K562 (cell line): ENCODE results near the gene PAX5. TPM values are rescaled to one million over a fixed set of nuclear protein-coding genes. Genes with fewer than 3 reads are reported as not detected.

Experiments
- ATAC-seq: fragments of 200-7000 bp; cut with Tn5 transposase; 3 replicates; pipeline ENCODE4 v1.9.1; 2020; ENCODE audit warnings: moderate library complexity
- BruUV-seq: library from RNA; stranded (reverse); fragments of 400-500 nt; replicated peaks from 2 replicates; lab custom pipeline; 2021; lab: Mats Ljungman, UMichigan
- CTCF ChIA-PET: fragments of 300-600 bp; formaldehyde crosslinking; extraction: SDS; loops from one replicate; lab custom pipeline; 2021; ENCODE audit warnings: low intra/inter-chr PET ratio; lab: Yijun Ruan, JAX
- POLR2A ChIA-PET: fragments of 300-600, 350-650 bp; sonication (Branson Sonifier 250); formaldehyde crosslinking; extraction: SDS; loops from one replicate; lab custom pipeline; 2021; ENCODE audit warnings: antibody characterized with exemption, inconsistent platforms; lab: Yijun Ruan, JAX
- DNase-seq, 4 experiments: peaks; one replicate each; pipeline versions ENCODE4 v3.0.0 to v3.0.0-alpha.2; 2011 to 2018; ENCODE audit warnings: low spot score in 3 of 4, mixed read lengths in 3 of 4; ENCODE audit errors: extremely low read depth in 1 of 4
- FAIRE-seq: peaks from 2 replicates; lab custom pipeline; 2011; peaks lifted over from hg19 to GRCh38; lab: Jason Lieb, UNC
- H2AFZ ChIP-seq: 2 replicates; pipeline ENCODE4 v1.6.0; 2011; ENCODE audit warnings: low read depth, low read length, control low read depth, inconsistent platforms
- H3K27ac ChIP-seq: fragments of 200-600 bp; 3 replicates; pipeline ENCODE4 v1.8.0; 2011; ENCODE audit warnings: low read depth, mild to moderate bottlenecking, control low read depth, inconsistent platforms, low read length, moderate library complexity, mixed read lengths; ENCODE audit errors: extremely low read depth
- H3K27me3 ChIP-seq, 2 experiments: fragments of 300-600 bp in 1 of 2; 2 replicates in 1 of 2; 3 replicates in 1 of 2; pipeline versions ENCODE4 v1.6.0 to v1.8.0; 2011; ENCODE audit warnings: inconsistent platforms in 2 of 2, low read length in 2 of 2, mild to moderate bottlenecking in 1 of 2, mixed read lengths in 1 of 2, moderate library complexity in 1 of 2; ENCODE audit not compliant: control insufficient read depth in 2 of 2, insufficient read depth in 2 of 2
- H3K36me3 ChIP-seq: fragments of 300-600 bp; 3 replicates; pipeline ENCODE4 v1.8.0; 2011; ENCODE audit warnings: mild to moderate bottlenecking, low read length, inconsistent platforms; ENCODE audit not compliant: control insufficient read depth, insufficient read depth
- H3K4me1 ChIP-seq, 2 experiments: fragments of 200-600 bp in 1 of 2; replicated peaks in 1 of 2; 2 replicates in 1 of 2; 3 replicates in 1 of 2; pipeline versions ENCODE4 v1.5.1 to v1.8.0; 2011; ENCODE audit warnings: inconsistent platforms in 2 of 2, low read length in 2 of 2, mild to moderate bottlenecking in 1 of 2, mixed read lengths in 1 of 2, moderate library complexity in 1 of 2; ENCODE audit not compliant: control insufficient read depth in 2 of 2, insufficient read depth in 2 of 2
- H3K4me2 ChIP-seq: 2 replicates; pipeline ENCODE4 v1.6.1; 2011; ENCODE audit warnings: low read length, control low read depth, inconsistent platforms, mixed read lengths; ENCODE audit not compliant: insufficient read depth
- H3K4me3 ChIP-seq: fragments of 200-600 bp; sonication (generic), shearing (Covaris generic); 2 replicates; pipeline ENCODE4 v1.5.1; 2016; ENCODE audit warnings: control low read depth, inconsistent platforms
- H3K79me2 ChIP-seq: fragments of 200-600 bp; 3 replicates; pipeline ENCODE4 v1.8.0; 2011; ENCODE audit warnings: low read length, inconsistent platforms; ENCODE audit not compliant: control insufficient read depth, insufficient read depth
- H3K9ac ChIP-seq, 2 experiments: 2 replicates each; pipeline versions ENCODE4 v1.6.0 to v1.6.1; 2011; ENCODE audit warnings: low read depth in 2 of 2, low read length in 2 of 2, control low read depth in 1 of 2, inconsistent platforms in 1 of 2, mild to moderate bottlenecking in 1 of 2, mixed read lengths in 1 of 2; ENCODE audit not compliant: insufficient read depth in 1 of 2
- H3K9me1 ChIP-seq: one replicate; pipeline ENCODE4 v1.6.0; 2011; ENCODE audit warnings: inconsistent platforms, mild to moderate bottlenecking, low read length, moderate library complexity; ENCODE audit not compliant: control insufficient read depth, insufficient read depth
- H3K9me3 ChIP-seq: replicated peaks from 2 replicates; pipeline ENCODE4 v1.5.1; 2011; ENCODE audit warnings: low read depth, low read length, inconsistent platforms; ENCODE audit not compliant: control insufficient read depth, insufficient read depth
- H4K20me1 ChIP-seq: replicated peaks from 2 replicates; pipeline ENCODE4 v1.6.1; 2011; ENCODE audit warnings: low read length, inconsistent platforms, mixed read lengths; ENCODE audit not compliant: control insufficient read depth, insufficient read depth
- MXD1 ChIP-seq: fragments of 250-450 bp; sonication (Bioruptor Pico); IDR thresholded peaks from 2 replicates; pipeline ENCODE4 v1.8.0; 2021; ENCODE audit warnings: borderline replicate concordance, mild to moderate bottlenecking, moderate library complexity; ENCODE audit not compliant: poor library complexity, severe bottlenecking
- SP2 ChIP-seq: IDR thresholded peaks from 2 replicates; pipeline ENCODE4 v1.6.1; 2011; ENCODE audit warnings: mild to moderate bottlenecking, low read depth, low read length, moderate library complexity; ENCODE audit not compliant: poor library complexity, severe bottlenecking; ENCODE audit errors: extremely low read depth
- ZNF75A ChIP-seq: fragments of 450-650 bp; formaldehyde crosslinking; IDR thresholded peaks from 2 replicates; pipeline ENCODE4 v1.4.0; 2020; ENCODE audit warnings: mild to moderate bottlenecking
- WGBS: fragments of 100-300 bp; shearing (Covaris generic); methylation state at CpG from one replicate; pipeline ENCODE4 v1.1.6; 2016; ENCODE audit warnings: low coverage, mixed read lengths; ENCODE audit not compliant: insufficient coverage; ENCODE audit errors: missing lambda C conversion rate; 5-methylcytosine and 5-hydroxymethylcytosine counted together
- in situ Hi-C: fragments of 300-500 bp; cut with MboI; formaldehyde crosslinking; loops from 4 replicates; pipeline ENCODE4 v1.15.0; 2018; ENCODE audit warnings: inconsistent platforms, mixed read lengths
- intact Hi-C: fragments of 100-400 bp; cut with micrococcal nuclease; formaldehyde crosslinking; loops from 2 replicates; pipeline ENCODE4 v1.14.2; 2022
- polyA plus RNA-seq, 8 experiments: library from polyadenylated mRNA; depleted of rRNA in 4 of 8; stranded (reverse) in 5 of 8; unstranded in 3 of 8; fragments of >200 nt; fragmentation: Nextera tagmentation in 2 of 8; fragmentation: Illumina TruSeq in 1 of 8; extraction: Ambion mirVana in 2 of 8; extraction: Trizol in 1 of 8; gene quantifications; 2 replicates each; pipeline versions ENCODE4 v1.2.1 to v1.2.3, GENCODE V29; 2011 to 2014; ENCODE audit warnings: inconsistent platforms in 1 of 8, missing spikeins in 1 of 8
- total RNA-seq, 7 experiments: library from RNA; depleted of rRNA in 6 of 7; stranded (reverse); fragments of >200 nt in 6 of 7; fragmentation: Illumina TruSeq in 2 of 7; extraction: Trizol in 2 of 7; gene quantifications; 2 replicates each; pipeline versions ENCODE4 v1.2.1 to v1.2.3, GENCODE V29; 2011 to 2021; ENCODE audit warnings: low replicate concordance in 1 of 7

PAX5 gene
- total and polyA plus RNA-seq, 9 of the 15 experiments (the other 6 are each of a cell fraction or from before 2014, with no cell fraction given) = 0.03 to 0.09 TPM; not detected in 7

- H3K9ac ChIP-seq = no peak overlapping the region
- no peak for ATAC-seq
- DNase-seq = no peak
These were observed 5.5 kb downstream of the PAX5 start for GRCh38 chr9:37028420-37029031.

More at GRCh38 chr9:37028420-37029031, 5.5 kb downstream of the PAX5 start:
- H3K27ac ChIP-seq = no peak overlapping the region
- POLR2A ChIA-PET = no interaction called here
- WGBS = 51% methylated on average over 16 of the region's 22 CpGs
- no TSS peak for BruUV-seq
- H3K79me2 ChIP-seq = no peaks in the 10 kb centered on the region
- no peaks in the 10 kb centered on the region for H3K9me1 ChIP-seq
- no peaks in the 10 kb centered on the region for H3K36me3 ChIP-seq
- TF ChIP-seq ZNF75A (no peak), SP2 (no peak), MXD1 (CRISPR knock-in tag) (no peak)
- TF ChIP-seq, all 486 proteins: peak for 0
- H3K27me3 ChIP-seq = peaks cover 18 to 60% of the 10 kb centered on the region in 2 experiments
- no peak overlapping the region; the same call in 1 of the 2 replicates for H2AFZ ChIP-seq
- in situ Hi-C loops (no loop called here), intact Hi-C loops (no loop called here)
- H3K4me2 ChIP-seq = 0 out of 2 replicates have a peak overlapping the region, but pooled peaks have one; percentile 43
- CTCF ChIA-PET = no interaction called here
- peaks cover 2 to 35% of the 10 kb centered on the region in 2 experiments; a peak in 3 of 5 replicates for H3K4me1 ChIP-seq
- no peak for FAIRE-seq
- no peaks in the 10 kb centered on the region for H3K9me3 ChIP-seq
- no peaks in the 10 kb centered on the region for H4K20me1 ChIP-seq
- no peak overlapping the region for H3K4me3 ChIP-seq
